Right lobe of liver (tissue), 6 donors: ENCODE results near the gene TRIAP1. TPM values are rescaled to one million over a fixed set of nuclear protein-coding genes. Genes with fewer than 3 reads are reported as not detected.

Source experiments
- ATAC-seq, 4 donors: fragments of 200-7000 bp; cut with Tn5 transposase; one replicate each; pipeline ENCODE4 v1.9.1; 2020; ENCODE audit warnings: mild to moderate bottlenecking in 4 of 4, moderate library complexity in 4 of 4
- DNase-seq, 3 donors: peaks; one replicate each; pipeline ENCODE4 v3.0.0-alpha.2; 2020
- H3K27ac ChIP-seq, 3 donors: fragments of 200-600 bp; one replicate each; pipeline ENCODE4 v1.8.0; 2022
- H3K27me3 ChIP-seq, 2 donors: fragments of 200-600 bp; one replicate each; pipeline ENCODE4 v1.8.0; 2022
- H3K36me3 ChIP-seq, 4 donors: fragments of 200-600 bp; sonication (generic) in 1 of 4; one replicate each; pipeline versions ENCODE4 v1.5.1 to v1.8.0; 2017 to 2022; ENCODE audit warnings: control low read depth in 1 of 4
- H3K4me1 ChIP-seq, 4 donors: fragments of 200-600 bp; sonication (generic) in 1 of 4; one replicate each; pipeline versions ENCODE4 v1.5.1 to v1.8.0; 2017 to 2022; ENCODE audit warnings: control low read depth in 1 of 4
- H3K4me3 ChIP-seq, 3 donors: fragments of 200-600 bp; one replicate each; pipeline ENCODE4 v1.8.0; 2022
- H3K9me3 ChIP-seq, 4 donors: fragments of 200-600 bp; sonication (generic) in 1 of 4; one replicate each; pipeline versions ENCODE4 v1.5.1 to v1.8.0; 2017 to 2022; ENCODE audit warnings: control low read depth in 1 of 4
- CTCF ChIP-seq, 4 donors: fragments of 200-600 bp in 3 of 4; fragments of 450-650 bp in 1 of 4; IDR thresholded peaks; one replicate each; pipeline versions ENCODE4 v1.5.1 to v1.8.0; 2016 to 2022; ENCODE audit warnings: antibody characterized with exemption in 4 of 4, mild to moderate bottlenecking in 2 of 4
- POLR2A ChIP-seq: fragments of 450-650 bp; IDR thresholded peaks from one replicate; pipeline ENCODE4 v1.6.1; 2017; ENCODE audit warnings: antibody characterized with exemption, mild to moderate bottlenecking
- WGBS: methylation state at CpG from one replicate; pipeline ENCODE4 v1.1.6; 2018; ENCODE audit warnings: low coverage, low lambda C conversion rate; ENCODE audit not compliant: insufficient coverage; ENCODE audit errors: missing lambda C conversion rate; 5-methylcytosine and 5-hydroxymethylcytosine counted together
- intact Hi-C, 2 donors: fragments of 100-400 bp; cut with DNase I; formaldehyde crosslinking; loops; one replicate each; pipeline versions ENCODE4 v1.11.2 to v1.14.1; 2022
- total RNA-seq, 6 experiments: library from RNA; depleted of rRNA in 2 of 6; stranded (reverse); fragments of >200 nt in 2 of 6; fragmentation: NEBNext Ultra II Directional in 3 of 6; extraction: Animal tissue kit (Norgen Biotek cat#: 25700) in 3 of 6; gene quantifications; one replicate each; pipeline versions ENCODE4 v1.1.0 to v1.2.4, GENCODE V29; 2016 to 2023
- donor health status: DM: no; HTN: yes; CAD: no.
- donor health status: DM: no; HTN: no; CAD: no.
- donor health status: DM: no; HTN: no; CAD: no.
- donor health status: DM: no; HTN: yes; CAD: no.
- donor health status: DM: no; HTN: yes; CAD: no.

Gene TRIAP1
- total RNA-seq, 6 experiments from 2014 or later, result 13.3 to 28.7 (median 17.0) TPM

- Histone ChIP-seq H3K4me3 (no peak overlapping the region), H3K9me3 (no peaks in the 10 kb centered on the region), H3K27ac (no peak overlapping the region), H3K4me1 (no peaks in the 10 kb centered on the region), H3K27me3 (no peaks in the 10 kb centered on the region), H3K36me3 (no peaks in the 10 kb centered on the region)
- intact Hi-C loops, result no loop called here
- TF ChIP-seq CTCF (IDR thresholded peaks at IDR 0.05) (no peak), POLR2A (no peak)
- 70% methylated on average over 8 of the region's 13 CpGs for WGBS
- ATAC-seq (no peak), DNase-seq (no peak)
These were observed 32.1 kb downstream of the TRIAP1 start for GRCh38 chr12:120413901-120414695.

- 81% methylated on average over 7 of the region's 7 CpGs for WGBS
- Histone ChIP-seq H3K4me3 (no peak overlapping the region), H3K4me1 (no peaks in the 10 kb centered on the region), H3K27ac (no peak overlapping the region), H3K36me3 (no peaks in the 10 kb centered on the region), H3K9me3 (no peaks in the 10 kb centered on the region), H3K27me3 (no peaks in the 10 kb centered on the region)
- no peak for ATAC-seq
- no peak for DNase-seq
- TF ChIP-seq POLR2A, result no peak
- no peak for TF ChIP-seq CTCF (IDR thresholded peaks at IDR 0.05)
- intact Hi-C loops, result no loop called here
These were observed 33.8 kb downstream of the TRIAP1 start for GRCh38 chr12:120412421-120412820.

GRCh38 chr12:120408771-120409170, 37.4 kb downstream of the TRIAP1 start:
- no peak for ATAC-seq
- TF ChIP-seq CTCF (IDR thresholded peaks at IDR 0.05) (no peak), POLR2A (no peak)
- Histone ChIP-seq H3K36me3 (no peaks in the 10 kb centered on the region), H3K27ac (no peak overlapping the region), H3K4me1 (no peaks in the 10 kb centered on the region), H3K27me3 (no peaks in the 10 kb centered on the region), H3K9me3 (no peaks in the 10 kb centered on the region), H3K4me3 (no peak overlapping the region)
- 80% methylated on average over 1 of the region's 11 CpGs for WGBS
- intact Hi-C loops, result no loop called here
- no peak for DNase-seq

- TF ChIP-seq CTCF (IDR thresholded peaks at IDR 0.05) (no peak), POLR2A (no peak)
- Histone ChIP-seq H3K27ac (no peak overlapping the region), H3K4me3 (no peak overlapping the region), H3K4me1 (no peaks in the 10 kb centered on the region), H3K9me3 (no peaks in the 10 kb centered on the region), H3K27me3 (no peaks in the 10 kb centered on the region), H3K36me3 (no peaks in the 10 kb centered on the region)
- 73% methylated on average over 3 of the region's 3 CpGs for WGBS
- ATAC-seq (no peak), DNase-seq (no peak)
- intact Hi-C loops, result no loop called here
These were observed 39.6 kb downstream of the TRIAP1 start for GRCh38 chr12:120406553-120406952.
